ENCODE data around the gene ITIH5.
A peak's percentile ranks its signal among the peaks of the same experiment; 100 is the strongest.

The ITIH5 gene

GRCh38 chr10:7561216-7561893, 105.4 kb downstream of the ITIH5 start:
- Mint-ChIP-seq H3K36me3 (ENCODE audit: low read depth) (no peaks in the 10 kb centered on the region), H3K27me3 (ENCODE audit: low read depth) (peaks cover 5% of the 10 kb centered on the region), H3K4me1 (peaks cover 37% of the 10 kb centered on the region), H3K9me3 (no peaks in the 10 kb centered on the region), H3K27ac (peak overlapping the region; percentile 62 to 67 (median 63)), H3K4me3 (peak overlapping the region; percentile 6 to 45 (median 41))
- no peak for TF ChIP-seq CTCF (IDR thresholded peaks at IDR 0.05; ENCODE audit: unreplicated experiment in 3 of 3)

GRCh38 chr10:7560519-7560918, 106.2 kb downstream of the ITIH5 start:
- H3K27me3 Mint-ChIP-seq (ENCODE audit: low read depth), result peaks cover 5% of the 10 kb centered on the region
- peak overlapping the region in 2 of 3 experiments; percentile 63 to 67 for H3K27ac Mint-ChIP-seq
- no peak overlapping the region for H3K4me3 Mint-ChIP-seq
- H3K9me3 Mint-ChIP-seq, result no peaks in the 10 kb centered on the region
- no peaks in the 10 kb centered on the region for H3K36me3 Mint-ChIP-seq (ENCODE audit: low read depth)
- no peak for TF ChIP-seq CTCF (IDR thresholded peaks at IDR 0.05; ENCODE audit: unreplicated experiment in 3 of 3)
- peaks cover 39% of the 10 kb centered on the region for H3K4me1 Mint-ChIP-seq

- Mint-ChIP-seq H3K4me1 (peaks cover 46% of the 10 kb centered on the region), H3K27me3 (ENCODE audit: low read depth) (peaks cover 5% of the 10 kb centered on the region), H3K36me3 (ENCODE audit: low read depth) (no peaks in the 10 kb centered on the region), H3K9me3 (no peaks in the 10 kb centered on the region), H3K27ac (no peak overlapping the region), H3K4me3 (no peak overlapping the region)
- no peak for TF ChIP-seq CTCF (IDR thresholded peaks at IDR 0.05; ENCODE audit: unreplicated experiment in 3 of 3)
Measured at GRCh38 chr10:7559386-7559785, 107.4 kb downstream of the ITIH5 start.

GRCh38 chr10:7558036-7558435, 108.7 kb downstream of the ITIH5 start:
- Mint-ChIP-seq H3K27me3 (ENCODE audit: low read depth) (peaks cover 4% of the 10 kb centered on the region), H3K4me3 (no peak overlapping the region), H3K9me3 (no peaks in the 10 kb centered on the region), H3K36me3 (ENCODE audit: low read depth) (no peaks in the 10 kb centered on the region), H3K4me1 (peaks cover 37% of the 10 kb centered on the region), H3K27ac (no peak overlapping the region)
- TF ChIP-seq CTCF (IDR thresholded peaks at IDR 0.05; ENCODE audit: unreplicated experiment in 3 of 3), result no peak

GRCh38 chr10:7553531-7553930, 113.2 kb downstream of the ITIH5 start:
- Mint-ChIP-seq H3K4me3 (no peak overlapping the region), H3K27me3 (ENCODE audit: low read depth) (peaks cover 9% of the 10 kb centered on the region), H3K9me3 (no peaks in the 10 kb centered on the region), H3K27ac (no peak overlapping the region), H3K4me1 (peaks cover 22% of the 10 kb centered on the region), H3K36me3 (ENCODE audit: low read depth) (no peaks in the 10 kb centered on the region)
- TF ChIP-seq CTCF (IDR thresholded peaks at IDR 0.05; ENCODE audit: unreplicated experiment in 3 of 3), result no peak
